Measurements from ENCODE around the gene PRUNE2. TPM values are rescaled to one million over a fixed set of nuclear protein-coding genes. Genes with fewer than 3 reads are reported as not detected.

PRUNE2 gene
- total RNA-seq, 1 donor from 2014 or later = 0.63 TPM

GRCh38 chr9:76624391-76625048 lies 281.4 kb downstream of the PRUNE2 start:
- H3K4me3 ChIP-seq (ENCODE audit: low read depth, low read length) = no peak overlapping the region
- DNase-seq (ENCODE audit: low read depth) = no peak
- TF ChIP-seq CTCF (conservative IDR thresholded peaks at IDR 0.05; ENCODE audit: low read depth, low read length) = no peak

GRCh38 chr9:76620996-76621395 lies 284.9 kb downstream of the PRUNE2 start:
- no peak for TF ChIP-seq CTCF (conservative IDR thresholded peaks at IDR 0.05; ENCODE audit: low read depth, low read length)
- DNase-seq (ENCODE audit: low read depth) = no peak
- no peak overlapping the region for H3K4me3 ChIP-seq (ENCODE audit: low read depth, low read length)

GRCh38 chr9:76620581-76620980 lies 285.3 kb downstream of the PRUNE2 start:
- no peak for TF ChIP-seq CTCF (conservative IDR thresholded peaks at IDR 0.05; ENCODE audit: low read depth, low read length)
- DNase-seq (ENCODE audit: low read depth) = no peak
- H3K4me3 ChIP-seq (ENCODE audit: low read depth, low read length) = no peak overlapping the region

- TF ChIP-seq CTCF (conservative IDR thresholded peaks at IDR 0.05; ENCODE audit: low read depth, low read length) = no peak
- no peak overlapping the region for H3K4me3 ChIP-seq (ENCODE audit: low read depth, low read length)
- DNase-seq (ENCODE audit: low read depth) = no peak
Measured at GRCh38 chr9:76619640-76620039, 286.3 kb downstream of the PRUNE2 start.

GRCh38 chr9:76619197-76619596 lies 286.7 kb downstream of the PRUNE2 start:
- no peak overlapping the region for H3K4me3 ChIP-seq (ENCODE audit: low read depth, low read length)
- TF ChIP-seq CTCF (conservative IDR thresholded peaks at IDR 0.05; ENCODE audit: low read depth, low read length) = no peak
- no peak for DNase-seq (ENCODE audit: low read depth)

- no peak overlapping the region for H3K4me3 ChIP-seq (ENCODE audit: low read depth, low read length)
- no peak for TF ChIP-seq CTCF (conservative IDR thresholded peaks at IDR 0.05; ENCODE audit: low read depth, low read length)
- DNase-seq (ENCODE audit: low read depth) = no peak
Measured at GRCh38 chr9:76618762-76619161, 287.2 kb downstream of the PRUNE2 start.

- no peak overlapping the region for H3K4me3 ChIP-seq (ENCODE audit: low read depth, low read length)
- no peak for DNase-seq (ENCODE audit: low read depth)
- TF ChIP-seq CTCF (conservative IDR thresholded peaks at IDR 0.05; ENCODE audit: low read depth, low read length) = no peak
Measured at GRCh38 chr9:76617497-76618175, 288.3 kb downstream of the PRUNE2 start.

Measured in epithelial cell of proximal tubule (primary cell).